Keratinocyte (primary cell): ENCODE measurements around the gene PPM1H. TPM values are rescaled to one million over a fixed set of nuclear protein-coding genes. Genes with fewer than 3 reads are reported as not detected.

Source experiments
- DNase-seq: peaks from one replicate; pipeline ENCODE4 v3.0.0-alpha.2; 2011; ENCODE audit warnings: low read depth, missing footprints, low spot score
- FAIRE-seq: peaks from 2 replicates; lab custom pipeline; 2011; peaks lifted over from hg19 to GRCh38; lab: Jason Lieb, UNC
- H2AFZ ChIP-seq: 2 replicates; pipeline ENCODE4 v1.6.0; 2012; ENCODE audit warnings: low read length, control low read depth, inconsistent platforms; ENCODE audit not compliant: control insufficient read depth
- H3K27ac ChIP-seq: 2 replicates; pipeline ENCODE4 v1.5.1; 2011; ENCODE audit warnings: low read length; ENCODE audit not compliant: control insufficient read depth, insufficient read depth
- H3K27me3 ChIP-seq: 3 replicates; pipeline ENCODE4 v1.6.0; 2011; ENCODE audit warnings: low read length; ENCODE audit not compliant: control insufficient read depth, insufficient read depth; ENCODE audit errors: extremely low read depth
- H3K36me3 ChIP-seq, 2 experiments: 2 replicates in 1 of 2; 3 replicates in 1 of 2; pipeline ENCODE4 v1.5.1; 2011; ENCODE audit warnings: low read length in 2 of 2, mild to moderate bottlenecking in 1 of 2; ENCODE audit not compliant: control insufficient read depth in 2 of 2, insufficient read depth in 2 of 2; ENCODE audit errors: extremely low read depth in 1 of 2
- H3K4me1 ChIP-seq: 3 replicates; pipeline ENCODE4 v1.5.1; 2011; ENCODE audit warnings: low read length; ENCODE audit not compliant: control insufficient read depth, insufficient read depth; ENCODE audit errors: extremely low read depth
- H3K4me2 ChIP-seq: 3 replicates; pipeline ENCODE4 v1.6.0; 2011; ENCODE audit warnings: low read depth, low read length; ENCODE audit not compliant: control insufficient read depth, insufficient read depth; ENCODE audit errors: extremely low read depth
- H3K4me3 ChIP-seq, 3 experiments: fragments of 200-600 bp in 1 of 3; sonication (generic) in 1 of 3; 2 replicates in 2 of 3; 3 replicates in 1 of 3; pipeline ENCODE4 v1.5.1; 2011 to 2016; ENCODE audit warnings: low read length in 3 of 3, mild to moderate bottlenecking in 3 of 3, control low read depth in 2 of 3, inconsistent platforms in 1 of 3, low read depth in 1 of 3, mixed read lengths in 1 of 3, mixed run types in 1 of 3, moderate library complexity in 1 of 3; ENCODE audit not compliant: control insufficient read depth in 2 of 3, insufficient read depth in 2 of 3; ENCODE audit errors: extremely low read depth in 1 of 3
- H3K79me2 ChIP-seq: 2 replicates; pipeline ENCODE4 v1.6.0; 2012; ENCODE audit warnings: low read length; ENCODE audit not compliant: control insufficient read depth, insufficient read depth
- H3K9ac ChIP-seq: 3 replicates; pipeline ENCODE4 v1.6.0; 2011; ENCODE audit warnings: low read length; ENCODE audit not compliant: control insufficient read depth, insufficient read depth; ENCODE audit errors: extremely low read depth
- H3K9me1 ChIP-seq: 3 replicates; pipeline ENCODE4 v1.6.0; 2011; ENCODE audit warnings: low read length; ENCODE audit not compliant: control insufficient read depth, insufficient read depth; ENCODE audit errors: extremely low read depth
- H3K9me3 ChIP-seq: 2 replicates; pipeline ENCODE4 v1.5.1; 2012; ENCODE audit warnings: low read depth, low read length; ENCODE audit not compliant: control insufficient read depth
- H4K20me1 ChIP-seq: 3 replicates; pipeline ENCODE4 v1.6.0; 2011; ENCODE audit warnings: low read length; ENCODE audit not compliant: control insufficient read depth, insufficient read depth; ENCODE audit errors: extremely low read depth
- EZH2 ChIP-seq: IDR thresholded peaks from one replicate; pipeline ENCODE4 v1.6.1; 2012; ENCODE audit warnings: inconsistent platforms, mild to moderate bottlenecking, low read length, moderate library complexity
- dilution Hi-C: fragments of 300-500 bp; cut with MboI; formaldehyde crosslinking; loops from one replicate; pipeline ENCODE4 v1.7.0; 2020; ENCODE audit warnings: low sequenced_read_pairs; ENCODE audit not compliant: extremely low pct_ligation_motif_present
- polyA plus RNA-seq, 5 experiments: library from polyadenylated mRNA; depleted of rRNA in 3 of 5; stranded (reverse) in 3 of 5; stranded (forward) in 1 of 5; unstranded in 1 of 5; fragments of >200 nt; gene quantifications; 1 replicate in 1 of 5; 2 replicates in 3 of 5; 3 replicates in 1 of 5; pipeline versions ENCODE4 v1.2.1 to v1.2.3, GENCODE V29; 2011 to 2012; ENCODE audit warnings: missing spikeins in 2 of 5, low read depth in 1 of 5, low replicate concordance in 1 of 5
- TF ChIP-seq, protein P1 (sequence below), 3 experiments: IDR thresholded peaks in 1 of 3; conservative IDR thresholded peaks in 1 of 3; optimal IDR thresholded peaks in 1 of 3; 2 replicates in 2 of 3; 3 replicates in 1 of 3; pipeline versions ENCODE3 to v1.5.1; 2011; ENCODE audit warnings: low read length in 3 of 3, mild to moderate bottlenecking in 3 of 3, moderate library complexity in 2 of 3, control low read depth in 1 of 3, inconsistent platforms in 1 of 3; ENCODE audit not compliant: insufficient read depth in 2 of 3; ENCODE audit errors: extremely low read depth in 1 of 3

PPM1H gene
- polyA plus RNA-seq, 1 donor (not counting 4 experiments of a cell fraction or from before 2014, with no cell fraction given), result 0.09 TPM

DNA sequence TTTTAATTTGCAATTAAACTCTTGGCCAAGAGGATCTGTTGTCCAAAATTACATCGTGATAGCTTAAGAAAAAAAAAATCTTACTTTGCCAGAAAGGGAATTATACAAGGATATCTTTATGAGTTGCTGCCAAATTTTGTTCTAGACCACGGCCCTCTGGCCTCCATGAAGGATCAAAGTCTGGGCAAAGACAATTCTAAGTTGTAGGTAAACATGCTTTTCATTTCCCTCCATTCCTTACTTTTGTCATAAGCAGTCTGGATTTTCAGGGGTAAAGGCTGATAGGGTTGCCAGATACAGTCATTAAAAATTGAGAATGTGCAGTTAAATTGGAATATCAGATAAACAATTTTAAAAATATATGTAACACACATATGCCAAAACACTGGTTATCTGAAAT, 333.2 kb downstream of the PPM1H start:
- dilution Hi-C loops, result loop anchor here (25.0 kb wide), 1 partner anchor 186 kb away; no protein-coding TSS in a partner anchor
- no peaks in the 10 kb centered on the region for H3K9me3 ChIP-seq
- H2AFZ ChIP-seq, result no peak overlapping the region
- no peak for TF ChIP-seq EZH2
- TF ChIP-seq, protein P1, sequence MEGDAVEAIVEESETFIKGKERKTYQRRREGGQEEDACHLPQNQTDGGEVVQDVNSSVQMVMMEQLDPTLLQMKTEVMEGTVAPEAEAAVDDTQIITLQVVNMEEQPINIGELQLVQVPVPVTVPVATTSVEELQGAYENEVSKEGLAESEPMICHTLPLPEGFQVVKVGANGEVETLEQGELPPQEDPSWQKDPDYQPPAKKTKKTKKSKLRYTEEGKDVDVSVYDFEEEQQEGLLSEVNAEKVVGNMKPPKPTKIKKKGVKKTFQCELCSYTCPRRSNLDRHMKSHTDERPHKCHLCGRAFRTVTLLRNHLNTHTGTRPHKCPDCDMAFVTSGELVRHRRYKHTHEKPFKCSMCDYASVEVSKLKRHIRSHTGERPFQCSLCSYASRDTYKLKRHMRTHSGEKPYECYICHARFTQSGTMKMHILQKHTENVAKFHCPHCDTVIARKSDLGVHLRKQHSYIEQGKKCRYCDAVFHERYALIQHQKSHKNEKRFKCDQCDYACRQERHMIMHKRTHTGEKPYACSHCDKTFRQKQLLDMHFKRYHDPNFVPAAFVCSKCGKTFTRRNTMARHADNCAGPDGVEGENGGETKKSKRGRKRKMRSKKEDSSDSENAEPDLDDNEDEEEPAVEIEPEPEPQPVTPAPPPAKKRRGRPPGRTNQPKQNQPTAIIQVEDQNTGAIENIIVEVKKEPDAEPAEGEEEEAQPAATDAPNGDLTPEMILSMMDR (optimal IDR thresholded peaks at IDR 0.05 in 1 of 3, IDR thresholded peaks at IDR 0.05 in 1 of 3, conservative IDR thresholded peaks at IDR 0.05 in 1 of 3; ENCODE audit: extremely low read depth in 1 of 3, insufficient read depth in 2 of 3, low read length in 3 of 3), result no peak
- H3K4me2 ChIP-seq, result peak overlapping the region; percentile 92
- H4K20me1 ChIP-seq, result no peaks in the 10 kb centered on the region
- H3K27me3 ChIP-seq, result no peaks in the 10 kb centered on the region
- H3K36me3 ChIP-seq, result no peaks in the 10 kb centered on the region
- peak overlapping the region in 2 of 3 experiments; percentile 75 to 95 for H3K4me3 ChIP-seq
- H3K4me1 ChIP-seq, result peaks cover 16% of the 10 kb centered on the region
- peak overlapping the region; percentile 99 for H3K9ac ChIP-seq
- FAIRE-seq (no peak), DNase-seq (no peak)
- H3K9me1 ChIP-seq, result no peaks in the 10 kb centered on the region
- H3K79me2 ChIP-seq, result peaks cover 33% of the 10 kb centered on the region
- peak overlapping the region; percentile 95 for H3K27ac ChIP-seq

DNA sequence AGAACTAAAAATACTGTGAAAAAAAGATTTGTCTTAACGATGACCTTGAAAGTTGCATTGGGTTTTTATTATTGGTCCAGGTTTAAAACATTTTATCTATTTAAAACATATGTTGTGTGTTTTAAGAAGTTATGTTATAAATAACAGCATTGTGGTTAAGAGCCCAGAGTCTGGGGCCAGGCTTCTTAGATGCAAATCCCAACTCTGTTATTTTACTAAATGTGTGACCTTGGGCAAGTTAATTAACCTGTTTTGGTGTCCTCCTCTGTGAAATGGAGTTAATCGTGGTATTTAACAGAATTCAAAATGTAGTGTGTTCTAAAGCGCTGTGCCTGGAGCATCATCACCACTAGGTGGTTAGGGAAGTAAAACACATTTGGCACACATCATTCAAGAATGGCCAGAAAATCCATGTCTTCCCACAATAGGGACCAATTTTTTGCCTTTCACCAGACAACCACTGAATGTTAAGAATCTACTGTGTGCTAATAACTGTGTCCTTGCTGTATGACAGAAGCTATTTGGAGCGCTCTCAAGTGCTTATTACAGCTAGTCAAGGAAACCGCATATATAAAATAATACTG, 335.0 kb downstream of the PPM1H start:
- Histone ChIP-seq H4K20me1 (no peaks in the 10 kb centered on the region), H3K4me1 (peaks cover 9% of the 10 kb centered on the region), H3K27me3 (no peaks in the 10 kb centered on the region), H3K9ac (no peak overlapping the region), H3K9me3 (no peaks in the 10 kb centered on the region), H3K36me3 (no peaks in the 10 kb centered on the region), H3K9me1 (no peaks in the 10 kb centered on the region), H3K79me2 (peaks cover 15% of the 10 kb centered on the region), H2AFZ (no peak overlapping the region), H3K27ac (no peak overlapping the region), H3K4me2 (no peak overlapping the region), H3K4me3 (no peak overlapping the region)
- no peak for FAIRE-seq
- no peak for TF ChIP-seq EZH2
- TF ChIP-seq, protein P1 (optimal IDR thresholded peaks at IDR 0.05 in 1 of 3, IDR thresholded peaks at IDR 0.05 in 1 of 3, conservative IDR thresholded peaks at IDR 0.05 in 1 of 3; ENCODE audit: extremely low read depth in 1 of 3, insufficient read depth in 2 of 3, low read length in 3 of 3), result peak; percentile 6 to 22 (median 14)
- dilution Hi-C loops, result loop anchor here (25.0 kb wide), 1 partner anchor 187 kb away; no protein-coding TSS in a partner anchor
- DNase-seq, result no peak
